ENCODE data around the gene ZNF805.
"Not testable (repeated sequence)": the region's sequence is repeated elsewhere in the genome, so short reads cannot be mapped to it uniquely, and the experiment has no call there.

The ZNF805 gene

GRCh38 chr19:57240311-57241090 lies at the start of gene ZNF805:
Gene ZNF805 (plus strand): TSS chr19:57240632. CDS start chr19:57240892, 260 bp downstream.
- peak; percentile 90 for DNase-seq (ENCODE audit: low read depth)

GRCh38 chr19:57191141-57192076 lies 49.0 kb upstream of the ZNF805 start, which contains the start of gene ZNF264:
Gene ZNF264 (plus strand): TSS chr19:57191500. CDS start chr19:57191914, 414 bp downstream.
- DNase-seq (ENCODE audit: low read depth): peak; percentile 81

- DNase-seq (ENCODE audit: low read depth): no peak
Measured at GRCh38 chr19:57192077-57192420, 48.4 kb upstream of the ZNF805 start.

- no peak for DNase-seq (ENCODE audit: low read depth)
Measured at GRCh38 chr19:57192993-57193392, 47.4 kb upstream of the ZNF805 start.

- DNase-seq (ENCODE audit: low read depth): not testable (repeated sequence)
Measured at GRCh38 chr19:57197874-57198273, 42.6 kb upstream of the ZNF805 start.

GRCh38 chr19:57202160-57202559 lies 38.3 kb upstream of the ZNF805 start:
- DNase-seq (ENCODE audit: low read depth): no peak

GRCh38 chr19:57210381-57210780 lies 30.1 kb upstream of the ZNF805 start:
- no peak for DNase-seq (ENCODE audit: low read depth)

GRCh38 chr19:57212109-57212508 lies 28.3 kb upstream of the ZNF805 start:
- no peak for DNase-seq (ENCODE audit: low read depth)

GRCh38 chr19:57227502-57227901 lies 12.9 kb upstream of the ZNF805 start:
- DNase-seq (ENCODE audit: low read depth): no peak

GRCh38 chr19:57231686-57232085 lies 8.7 kb upstream of the ZNF805 start:
- DNase-seq (ENCODE audit: low read depth): no peak

GRCh38 chr19:57233207-57233606 lies 7.2 kb upstream of the ZNF805 start:
- no peak for DNase-seq (ENCODE audit: low read depth)

- DNase-seq (ENCODE audit: low read depth): no peak
Measured at GRCh38 chr19:57239982-57240310, 486 bp upstream of the ZNF805 start.

GRCh38 chr19:57241176-57241575 lies 744 bp downstream of the ZNF805 start:
- DNase-seq (ENCODE audit: low read depth): no peak

GRCh38 chr19:57242821-57243220 lies 2.4 kb downstream of the ZNF805 start:
- no peak for DNase-seq (ENCODE audit: low read depth)

- DNase-seq (ENCODE audit: low read depth): no peak
Measured at GRCh38 chr19:57244513-57244912, 4.1 kb downstream of the ZNF805 start.

GRCh38 chr19:57245066-57245465 lies 4.6 kb downstream of the ZNF805 start:
- DNase-seq (ENCODE audit: low read depth): no peak

- no peak for DNase-seq (ENCODE audit: low read depth)
Measured at GRCh38 chr19:57245959-57246358, 5.5 kb downstream of the ZNF805 start.

GRCh38 chr19:57248646-57249045 lies 8.2 kb downstream of the ZNF805 start:
- no peak for DNase-seq (ENCODE audit: low read depth)

- no peak for DNase-seq (ENCODE audit: low read depth)
Measured at GRCh38 chr19:57249329-57249728, 8.9 kb downstream of the ZNF805 start.

- not testable (repeated sequence) for DNase-seq (ENCODE audit: low read depth)
Measured at GRCh38 chr19:57253767-57254166, 13.3 kb downstream of the ZNF805 start.

GRCh38 chr19:57262044-57262443 lies 21.6 kb downstream of the ZNF805 start:
- no peak for DNase-seq (ENCODE audit: low read depth)

GRCh38 chr19:57263244-57263741 lies 22.9 kb downstream of the ZNF805 start:
- no peak for DNase-seq (ENCODE audit: low read depth)

GRCh38 chr19:57267291-57267690 lies 26.9 kb downstream of the ZNF805 start:
- DNase-seq (ENCODE audit: low read depth): no peak

Data from stimulated activated CD8-positive, alpha-beta memory T cell treated with anti-CD3 and anti-CD28 coated beads, Interleukin-12 subunit alpha, Interleukin-12 subunit beta, amount 100 ng/mL, for 4 hours (primary cell).